GM19395 (cell line): Measurements from ENCODE around the gene CXCL14.

Experiments
- ATAC-seq: cut with Tn5 transposase; IDR thresholded peaks from one replicate; pipeline ENCODE4 v1.9.1; 2021; ENCODE audit warnings: mild to moderate bottlenecking, moderate library complexity; ENCODE audit not compliant: unreplicated experiment

The CXCL14 gene

GRCh38 chr5:135569755-135570452 is 8.9 kb downstream of the CXCL14 start:
- no peak for ATAC-seq

- no peak for ATAC-seq
Observed at GRCh38 chr5:135568923-135569360, 9.8 kb downstream of the CXCL14 start.

- no peak for ATAC-seq
Observed at GRCh38 chr5:135568246-135568645, 10.5 kb downstream of the CXCL14 start.

- no peak for ATAC-seq
Observed at GRCh38 chr5:135567661-135568060, 11.1 kb downstream of the CXCL14 start.

- ATAC-seq, result no peak
Observed at GRCh38 chr5:135566422-135567400, 12.1 kb downstream of the CXCL14 start.

GRCh38 chr5:135565725-135566421 is 12.9 kb downstream of the CXCL14 start:
- ATAC-seq, result no peak

GRCh38 chr5:135565266-135565665 is 13.5 kb downstream of the CXCL14 start:
- no peak for ATAC-seq

- no peak for ATAC-seq
Observed at GRCh38 chr5:135564331-135564730, 14.5 kb downstream of the CXCL14 start.

- no peak for ATAC-seq
Observed at GRCh38 chr5:135561266-135561665, 17.5 kb downstream of the CXCL14 start.

GRCh38 chr5:135560858-135561257 is 17.9 kb downstream of the CXCL14 start:
- peak; percentile 96 for ATAC-seq

- no peak for ATAC-seq
Observed at GRCh38 chr5:135559354-135559753, 19.4 kb downstream of the CXCL14 start.

- ATAC-seq, result no peak
Observed at GRCh38 chr5:135557076-135557838, 21.5 kb downstream of the CXCL14 start.

- ATAC-seq, result no peak
Observed at GRCh38 chr5:135556620-135557019, 22.2 kb downstream of the CXCL14 start.

- ATAC-seq, result no peak
Observed at GRCh38 chr5:135555530-135555929, 23.3 kb downstream of the CXCL14 start.

GRCh38 chr5:135553688-135554462 is 24.9 kb downstream of the CXCL14 start:
- ATAC-seq, result no peak

GRCh38 chr5:135551593-135552447 is 27.0 kb downstream of the CXCL14 start:
- ATAC-seq, result peak; percentile 76

- no peak for ATAC-seq
Observed at GRCh38 chr5:135549413-135549812, 29.4 kb downstream of the CXCL14 start.

GRCh38 chr5:135547590-135548254 is 31.1 kb downstream of the CXCL14 start:
- ATAC-seq, result no peak
